CD4-positive, alpha-beta T cell treated with Interferon alpha-2 for 1 hour (primary cell): ENCODE measurements around the gene RUBCN.
"Not testable (repeated sequence)": the region's sequence is repeated elsewhere in the genome, so short reads cannot be mapped to it uniquely, and the experiment has no call there.

Experiments used
- DNase-seq, 2 donors: peaks; one replicate each; pipeline ENCODE4 v3.0.0-alpha.2; 2020 to 2022

Gene RUBCN

DNA sequence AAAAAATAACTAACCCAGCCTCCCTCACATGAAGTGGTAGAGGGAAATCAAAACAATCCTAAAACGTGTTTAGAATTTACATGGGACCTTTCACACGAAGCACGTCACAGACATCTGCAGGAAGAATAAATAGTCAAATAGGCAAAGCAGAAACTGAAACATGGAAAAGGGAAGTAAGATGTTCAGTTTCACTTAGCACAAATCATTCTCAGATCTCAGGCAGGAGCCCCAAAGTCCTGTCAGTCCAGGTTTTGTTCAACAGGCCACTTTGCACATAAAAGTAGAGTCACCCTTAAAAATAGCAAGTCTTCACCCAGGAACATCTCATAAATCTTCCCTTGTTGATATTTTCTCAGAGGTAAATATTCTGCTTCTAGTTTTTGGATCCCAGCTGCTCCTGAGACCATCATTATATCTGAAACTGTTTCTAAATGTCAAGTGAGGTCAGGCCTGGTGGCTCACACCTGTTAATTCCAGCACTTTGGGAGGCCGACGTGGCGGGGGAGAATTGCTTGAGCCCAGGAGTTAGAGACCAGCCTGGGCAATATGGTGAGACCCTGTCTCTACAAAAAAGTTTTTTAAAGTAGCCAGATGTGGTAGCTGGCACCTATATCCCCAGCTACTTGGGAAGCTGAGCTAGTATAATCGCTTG is 1.9 kb downstream of the RUBCN start:
- DNase-seq, result peak; percentile 13 to 48

GRCh38 chr3:197733042-197733441 is 3.7 kb downstream of the RUBCN start:
- DNase-seq, result no peak

DNA sequence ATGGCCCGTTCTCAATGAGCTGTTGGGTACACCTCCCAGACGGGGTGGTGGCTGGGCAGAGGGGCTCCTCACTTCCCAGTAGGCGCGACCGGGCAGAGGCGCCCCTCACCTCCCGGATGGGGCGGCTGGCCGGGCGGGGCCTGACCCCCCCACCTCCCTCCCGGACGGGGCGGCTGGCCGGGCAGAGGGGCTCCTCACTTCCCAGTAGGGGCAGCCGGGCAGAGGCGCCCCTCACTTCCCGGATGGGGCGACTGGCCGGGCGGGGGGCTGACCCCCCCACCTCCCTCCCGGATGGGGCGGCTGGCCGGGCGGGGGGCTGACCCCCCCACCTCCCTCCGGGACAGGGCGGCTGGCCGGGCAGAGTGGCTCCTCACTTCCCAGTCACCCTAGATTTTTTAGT is 5.2 kb downstream of the RUBCN start:
- not testable (repeated sequence) for DNase-seq

DNA sequence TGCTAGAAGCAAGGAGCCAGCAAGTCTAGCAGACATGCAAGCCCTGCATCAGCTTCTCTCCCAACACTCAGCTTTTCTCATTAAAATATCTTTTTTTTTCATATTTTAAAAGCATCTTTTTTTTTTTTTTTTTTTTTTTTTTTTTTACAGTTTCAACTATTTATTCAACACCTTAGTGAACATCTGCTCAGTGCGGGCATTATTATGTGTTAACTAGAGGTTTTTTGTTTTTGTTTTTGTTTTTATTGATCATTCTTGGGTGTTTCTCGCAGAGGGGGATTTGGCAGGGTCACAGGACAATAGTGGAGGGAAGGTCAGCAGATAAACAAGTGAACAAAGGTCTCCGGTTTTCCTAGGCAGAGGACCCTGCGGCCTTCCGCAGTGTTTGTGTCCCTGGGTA is 5.9 kb downstream of the RUBCN start:
- not testable (repeated sequence) for DNase-seq

GRCh38 chr3:197730200-197730599 is 6.5 kb downstream of the RUBCN start:
- peak in 1 of 2 donors; percentile 16 for DNase-seq

DNA sequence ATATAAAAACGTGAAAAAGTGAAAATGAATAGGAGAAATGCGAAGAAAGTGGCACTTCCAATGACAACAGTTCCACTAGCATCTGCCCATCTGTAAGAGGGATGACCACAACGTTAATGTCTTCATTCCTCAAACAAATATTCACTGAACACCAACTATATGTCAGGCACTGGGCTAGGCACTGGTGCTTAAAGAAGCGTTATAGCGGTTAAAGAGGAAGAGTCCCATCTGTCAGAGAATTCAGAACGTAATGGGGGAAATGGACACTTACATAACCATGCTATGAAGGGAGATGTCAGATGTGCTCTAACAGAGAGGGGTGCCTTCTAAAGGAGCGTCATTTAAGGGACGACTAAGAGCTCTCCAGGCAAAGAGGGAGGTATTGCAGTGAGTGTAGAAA is 8.2 kb downstream of the RUBCN start:
- DNase-seq, result no peak

- not testable (repeated sequence) for DNase-seq
Observed at GRCh38 chr3:197727878-197728277, 8.8 kb downstream of the RUBCN start.

- no peak for DNase-seq
Observed at GRCh38 chr3:197722734-197723133, 14.0 kb downstream of the RUBCN start.

GRCh38 chr3:197720694-197721093 is 16.0 kb downstream of the RUBCN start:
- no peak for DNase-seq

DNA sequence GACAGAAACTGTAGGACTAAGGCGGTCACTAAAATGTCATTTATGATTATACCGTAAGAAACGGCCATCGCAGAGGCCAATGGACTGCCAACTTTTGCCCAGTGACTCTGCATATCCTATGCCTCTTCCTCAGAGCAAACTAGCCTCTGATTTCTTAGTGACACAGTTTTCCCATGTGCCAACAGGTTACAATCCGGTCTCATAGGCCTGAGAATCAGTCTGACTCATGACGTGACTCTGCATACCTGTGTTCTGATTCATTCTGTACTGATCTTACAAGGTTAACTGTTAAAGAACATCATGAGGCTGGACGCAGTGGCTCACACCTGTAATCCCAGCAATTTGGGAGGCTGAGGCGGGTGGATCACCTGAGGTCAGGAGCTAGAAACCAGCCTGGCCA is 17.8 kb downstream of the RUBCN start:
- DNase-seq, result no peak

DNA sequence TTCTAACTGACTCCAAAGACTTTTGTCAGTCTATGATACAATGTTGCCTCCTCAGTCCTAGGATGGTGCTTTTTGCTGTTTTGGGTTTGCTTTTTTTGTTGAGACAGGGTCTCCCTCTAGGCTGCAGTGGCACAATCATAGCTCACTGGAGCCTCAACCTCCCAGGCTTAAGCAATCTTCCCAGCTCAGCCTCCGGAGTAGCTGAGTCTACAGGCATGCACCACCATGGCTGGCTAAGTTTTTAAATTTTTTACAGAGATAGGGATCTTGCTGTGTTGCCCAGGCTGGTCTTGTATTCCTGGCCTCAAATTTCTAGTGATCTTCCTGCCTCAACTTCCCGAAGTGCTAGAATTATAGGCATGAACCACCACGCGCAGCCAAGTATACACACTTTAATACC is 22.5 kb downstream of the RUBCN start:
- DNase-seq, result no peak

DNA sequence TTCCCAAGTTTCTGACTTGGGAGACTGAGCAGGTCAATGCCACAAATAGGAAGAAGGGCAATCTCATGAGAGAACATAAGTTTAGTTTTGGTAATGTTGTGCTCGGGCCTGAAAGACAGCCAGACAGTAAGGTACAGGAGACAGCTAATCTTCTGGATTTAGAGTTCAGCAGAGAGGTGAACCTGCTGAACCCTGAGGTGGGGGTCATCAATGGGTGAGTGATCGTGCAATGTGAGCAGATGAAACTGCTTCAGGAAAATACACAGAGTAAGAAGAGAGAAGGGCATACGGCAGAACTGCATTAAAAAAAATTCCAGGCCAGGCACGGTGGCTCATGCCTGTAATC is 23.3 kb downstream of the RUBCN start:
- no peak for DNase-seq

DNA sequence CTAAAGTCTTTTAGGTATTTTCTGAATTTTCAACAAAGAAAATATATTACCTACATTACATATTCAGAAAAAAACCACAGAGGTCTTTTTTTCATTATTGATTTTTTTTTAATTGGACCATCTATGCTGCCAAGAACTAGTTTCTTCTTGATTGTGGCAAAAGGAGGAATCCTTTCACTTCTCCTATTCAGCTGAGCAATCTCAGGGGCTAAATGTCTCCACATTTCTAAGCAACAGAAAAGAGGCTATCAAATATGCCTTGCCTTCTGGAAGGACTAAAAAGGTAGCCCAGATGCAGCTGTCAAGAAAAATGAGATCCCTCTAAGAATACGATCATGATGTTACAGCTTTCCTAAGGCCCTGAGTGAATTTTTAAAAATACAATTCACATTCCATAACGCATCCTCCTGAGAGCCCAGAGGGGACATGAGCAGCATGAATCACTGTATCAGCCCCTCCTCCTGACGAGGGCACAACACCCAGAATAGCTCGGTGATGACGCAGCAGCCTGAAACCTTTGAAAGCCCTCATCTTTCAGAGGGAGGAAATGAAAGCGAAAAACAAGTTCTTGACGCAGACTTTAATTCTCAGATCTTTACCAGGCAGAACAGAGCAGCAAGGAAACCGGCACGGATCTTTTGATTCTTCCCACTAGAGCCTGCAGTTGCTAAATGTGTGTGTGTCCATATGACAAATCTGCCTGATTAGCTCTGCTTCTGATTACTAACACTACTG is 24.6 kb downstream of the RUBCN start:
- DNase-seq, result peak; percentile 94

GRCh38 chr3:197710965-197711364 is 25.7 kb downstream of the RUBCN start:
- not testable (repeated sequence) for DNase-seq

GRCh38 chr3:197709135-197709534 is 27.6 kb downstream of the RUBCN start:
- peak in 1 of 2 donors; percentile 26 for DNase-seq

- peak in 1 of 2 donors; percentile 23 for DNase-seq
Observed at GRCh38 chr3:197706658-197707057, 30.0 kb downstream of the RUBCN start.

DNA sequence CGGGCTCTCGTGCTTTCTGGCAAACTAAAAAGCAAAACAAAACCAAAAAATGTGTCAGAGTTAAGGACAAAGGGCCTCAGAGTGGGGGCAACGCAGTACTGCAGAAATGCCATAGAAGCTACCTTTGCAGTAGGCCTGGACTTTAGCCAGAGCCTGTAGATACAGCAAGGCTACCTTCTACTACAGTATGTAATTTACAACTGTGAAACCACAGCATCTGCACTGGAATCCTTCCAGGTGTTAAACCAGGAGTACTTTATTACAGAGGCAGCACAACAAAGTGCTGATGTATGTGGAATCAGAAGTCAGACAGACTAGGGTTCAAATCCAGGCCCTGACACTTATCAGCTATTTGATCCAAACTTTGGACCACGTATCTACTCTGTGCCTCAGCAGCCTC is 34.9 kb downstream of the RUBCN start:
- DNase-seq, result no peak

DNA sequence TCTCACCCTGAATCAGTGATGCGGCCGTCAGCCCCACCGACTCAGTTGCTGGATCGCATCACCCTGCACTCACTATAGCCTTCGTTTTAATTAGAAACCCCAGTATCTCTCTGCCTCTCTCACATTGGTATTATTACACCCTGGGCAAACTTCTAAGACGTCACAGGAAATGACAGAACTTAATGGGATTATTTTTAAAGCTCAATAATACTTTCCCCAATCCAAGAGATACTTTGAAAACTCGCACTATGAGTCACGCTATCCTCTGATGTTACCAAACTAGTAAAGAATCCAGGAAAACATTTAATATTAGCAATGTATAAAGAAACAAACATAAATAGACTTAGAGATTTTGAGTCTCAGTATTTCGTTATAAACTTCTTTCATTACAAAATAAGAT is 36.6 kb downstream of the RUBCN start:
- no peak for DNase-seq

DNA sequence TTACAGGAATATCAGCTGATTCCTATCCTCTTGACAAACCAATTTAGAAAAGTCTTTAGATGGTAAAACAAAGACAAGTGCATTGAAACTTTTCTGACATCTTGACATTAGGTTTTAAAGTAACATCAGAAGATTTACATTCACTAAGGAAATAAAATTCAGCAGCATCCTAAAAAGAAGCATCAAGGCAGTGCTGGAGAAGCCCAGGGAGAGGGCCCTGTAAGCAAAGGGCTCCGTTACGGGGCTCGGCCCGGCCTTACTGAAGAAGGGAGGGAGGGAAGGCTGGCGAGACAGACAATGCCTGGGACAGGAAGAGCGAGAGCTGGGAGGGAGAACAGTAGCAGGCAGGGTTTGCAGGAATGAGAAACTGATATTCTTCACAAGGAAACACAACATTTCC is 39.3 kb downstream of the RUBCN start:
- no peak for DNase-seq

GRCh38 chr3:197694251-197694650 is 42.5 kb downstream of the RUBCN start:
- DNase-seq, result no peak

DNA sequence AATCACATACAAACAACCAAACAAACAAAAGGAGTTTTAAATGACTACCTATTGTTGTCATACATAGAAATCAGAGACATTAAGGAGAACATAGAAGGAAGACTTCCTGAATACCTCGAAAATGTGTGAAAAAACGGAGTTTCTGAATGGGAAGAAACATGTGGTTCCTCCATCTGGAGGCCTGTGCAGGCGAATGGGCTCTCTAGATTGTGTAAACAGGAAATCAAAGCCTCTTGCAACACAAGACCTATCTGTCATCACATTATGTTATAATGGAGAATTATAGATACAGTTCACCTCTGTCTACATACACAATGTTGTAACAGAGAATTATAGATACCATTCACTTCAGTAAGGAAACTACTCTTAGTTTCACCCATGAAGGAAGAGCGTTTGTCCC is 44.1 kb downstream of the RUBCN start:
- no peak for DNase-seq

GRCh38 chr3:197690754-197691153 is 46.0 kb downstream of the RUBCN start:
- DNase-seq, result no peak

DNA sequence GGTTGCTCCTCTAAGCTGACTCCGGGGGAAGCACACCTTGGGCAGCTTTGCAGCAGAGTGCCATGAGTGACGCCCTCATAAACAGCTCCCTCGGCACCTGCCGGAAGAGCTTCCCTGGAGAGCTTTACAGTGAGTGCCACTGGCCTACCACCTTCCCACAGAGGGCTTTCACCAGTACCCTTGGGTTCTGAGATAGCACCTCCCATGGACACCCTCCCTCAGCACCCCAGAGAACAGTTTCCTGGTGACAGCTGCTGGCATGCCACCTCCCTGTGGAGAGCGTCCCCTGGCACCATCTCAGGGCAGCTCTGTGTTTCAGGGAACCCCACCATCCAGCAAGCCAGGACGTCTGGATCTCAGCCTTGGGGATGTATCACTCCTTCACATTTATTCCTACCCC is 49.1 kb downstream of the RUBCN start:
- DNase-seq, result no peak

DNA sequence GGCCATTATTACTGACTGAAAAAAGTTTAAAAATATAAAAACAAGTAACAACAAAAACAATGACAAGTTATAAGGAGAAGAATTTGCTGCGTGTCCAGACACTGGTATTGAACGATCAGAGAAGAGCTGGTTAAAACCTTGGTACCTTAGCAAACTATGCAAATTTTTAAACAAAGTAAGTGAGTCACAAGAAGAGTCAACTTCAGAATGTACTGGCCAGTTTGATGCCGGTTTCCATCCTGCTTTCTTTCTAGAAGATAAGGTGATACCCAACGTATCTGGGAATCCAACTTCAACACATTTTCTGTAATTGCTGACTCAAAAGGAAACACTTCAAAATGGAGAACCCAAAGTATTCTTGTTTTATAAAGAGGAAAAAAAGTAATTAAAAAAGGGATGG is 49.8 kb downstream of the RUBCN start:
- DNase-seq, result no peak

GRCh38 chr3:197685546-197685945 is 51.2 kb downstream of the RUBCN start:
- DNase-seq, result no peak
